ENCODE measurements around the gene SPATA2L. TPM values are rescaled to one million over a fixed set of nuclear protein-coding genes. Genes with fewer than 3 reads are reported as not detected.

SPATA2L gene
- total and polyA plus RNA-seq, 2 of the 8 experiments (the other 6 are each of a cell fraction or from before 2014, with no cell fraction given) = 9.3 to 12.5 TPM

Other genes with a start within 250 kb of the SPATA2L start
- gene ANKRD11, start 211.1 kb downstream of the SPATA2L start, total RNA-seq (2021; fragmentation: NEBNext Ultra II Directional; extraction: Animal tissue kit (Norgen Biotek cat#: 25700)) = 136 and 142 TPM in 2 replicates
- gene ANKRD11, start 211.1 kb downstream of the SPATA2L start, polyA plus RNA-seq (2011; rRNA removed) = 46.5 and 75.1 TPM in 2 replicates
- 109 and 113 TPM in 2 replicates for gene SPG7, start 193.3 kb downstream of the SPATA2L start, total RNA-seq (2021; fragmentation: NEBNext Ultra II Directional; extraction: Animal tissue kit (Norgen Biotek cat#: 25700))
- gene SPG7, start 193.3 kb downstream of the SPATA2L start, polyA plus RNA-seq (2011; rRNA removed) = 72.1 and 85.5 TPM in 2 replicates
- 2,162 and 2,205 TPM in 2 replicates for gene RPL13, start 141.0 kb downstream of the SPATA2L start, total RNA-seq (2021; fragmentation: NEBNext Ultra II Directional; extraction: Animal tissue kit (Norgen Biotek cat#: 25700))
- gene RPL13, start 141.0 kb downstream of the SPATA2L start, polyA plus RNA-seq (2011; rRNA removed) = 7,384 and 8,839 TPM in 2 replicates
- gene CPNE7, start 125.9 kb downstream of the SPATA2L start, total RNA-seq (2021; fragmentation: NEBNext Ultra II Directional; extraction: Animal tissue kit (Norgen Biotek cat#: 25700)) = 21.7 and 23.7 TPM in 2 replicates
- 10.0 and 17.2 TPM in 2 replicates for gene CPNE7, start 125.9 kb downstream of the SPATA2L start, polyA plus RNA-seq (2011; rRNA removed)
- gene DPEP1, start 88.1 kb downstream of the SPATA2L start, total RNA-seq (2021; fragmentation: NEBNext Ultra II Directional; extraction: Animal tissue kit (Norgen Biotek cat#: 25700)) = 2.5 and 3.1 TPM in 2 replicates
- gene DPEP1, start 88.1 kb downstream of the SPATA2L start, polyA plus RNA-seq (2011; rRNA removed) = 2.8 and 3.9 TPM in 2 replicates
- 64.4 and 73.5 TPM in 2 replicates for gene CHMP1A, start 44.0 kb downstream of the SPATA2L start, total RNA-seq (2021; fragmentation: NEBNext Ultra II Directional; extraction: Animal tissue kit (Norgen Biotek cat#: 25700))
- gene CHMP1A, start 44.0 kb downstream of the SPATA2L start, polyA plus RNA-seq (2011; rRNA removed) = 75.8 and 100 TPM in 2 replicates
- gene SPATA33, start 43.9 kb downstream of the SPATA2L start, total RNA-seq (2021; fragmentation: NEBNext Ultra II Directional; extraction: Animal tissue kit (Norgen Biotek cat#: 25700)) = 13.5 and 16.9 TPM in 2 replicates
- 5.4 and 8.4 TPM in 2 replicates for gene SPATA33, start 43.9 kb downstream of the SPATA2L start, polyA plus RNA-seq (2011; rRNA removed)
- gene CDK10, start 15.0 kb downstream of the SPATA2L start, total RNA-seq (2021; fragmentation: NEBNext Ultra II Directional; extraction: Animal tissue kit (Norgen Biotek cat#: 25700)) = 76.8 and 83.9 TPM in 2 replicates
- 49.5 and 87.5 TPM in 2 replicates for gene CDK10, start 15.0 kb downstream of the SPATA2L start, polyA plus RNA-seq (2011; rRNA removed)
- gene VPS9D1, start 19.2 kb upstream of the SPATA2L start, total RNA-seq (2021; fragmentation: NEBNext Ultra II Directional; extraction: Animal tissue kit (Norgen Biotek cat#: 25700)) = 5.4 and 5.8 TPM in 2 replicates
- 2.9 and 6.0 TPM in 2 replicates for gene VPS9D1, start 19.2 kb upstream of the SPATA2L start, polyA plus RNA-seq (2011; rRNA removed)
- 9.3 and 9.6 TPM in 2 replicates for gene ZNF276, start 19.8 kb upstream of the SPATA2L start, total RNA-seq (2021; fragmentation: NEBNext Ultra II Directional; extraction: Animal tissue kit (Norgen Biotek cat#: 25700))
- 6.4 and 10.0 TPM in 2 replicates for gene ZNF276, start 19.8 kb upstream of the SPATA2L start, polyA plus RNA-seq (2011; rRNA removed)
- gene FANCA, start 114.9 kb upstream of the SPATA2L start, total RNA-seq (2021; fragmentation: NEBNext Ultra II Directional; extraction: Animal tissue kit (Norgen Biotek cat#: 25700)) = 78.5 and 85.9 TPM in 2 replicates
- 75.9 and 96.9 TPM in 2 replicates for gene FANCA, start 114.9 kb upstream of the SPATA2L start, polyA plus RNA-seq (2011; rRNA removed)
- 12.2 and 15.4 TPM in 2 replicates for gene SPIRE2, start 126.8 kb upstream of the SPATA2L start, total RNA-seq (2021; fragmentation: NEBNext Ultra II Directional; extraction: Animal tissue kit (Norgen Biotek cat#: 25700))
- gene SPIRE2, start 126.8 kb upstream of the SPATA2L start, polyA plus RNA-seq (2011; rRNA removed) = 7.4 and 10.2 TPM in 2 replicates
- 92.2 and 102 TPM in 2 replicates for gene TCF25, start 171.9 kb upstream of the SPATA2L start, total RNA-seq (2021; fragmentation: NEBNext Ultra II Directional; extraction: Animal tissue kit (Norgen Biotek cat#: 25700))
- 78.1 and 102 TPM in 2 replicates for gene TCF25, start 171.9 kb upstream of the SPATA2L start, polyA plus RNA-seq (2011; rRNA removed)
- gene MC1R, start 217.2 kb upstream of the SPATA2L start, total RNA-seq (2021; fragmentation: NEBNext Ultra II Directional; extraction: Animal tissue kit (Norgen Biotek cat#: 25700)) = 2.0 and 2.2 TPM in 2 replicates
- gene MC1R, start 217.2 kb upstream of the SPATA2L start, polyA plus RNA-seq (2011; rRNA removed) = 2.9 and 4.3 TPM in 2 replicates
- gene TUBB3, start 221.6 kb upstream of the SPATA2L start, total RNA-seq (2021; fragmentation: NEBNext Ultra II Directional; extraction: Animal tissue kit (Norgen Biotek cat#: 25700)) = 275 and 292 TPM in 2 replicates
- 393 and 420 TPM in 2 replicates for gene TUBB3, start 221.6 kb upstream of the SPATA2L start, polyA plus RNA-seq (2011; rRNA removed)
- 48.3 and 53.0 TPM in 2 replicates for gene DEF8, start 247.1 kb upstream of the SPATA2L start, total RNA-seq (2021; fragmentation: NEBNext Ultra II Directional; extraction: Animal tissue kit (Norgen Biotek cat#: 25700))
- 110 and 155 TPM in 2 replicates for gene DEF8, start 247.1 kb upstream of the SPATA2L start, polyA plus RNA-seq (2011; rRNA removed)

All from H1 (cell line).